ENCODE data around the gene CELA2B.

- no peak for TF ChIP-seq CTCF (tag by site-specific recombination; IDR thresholded peaks at IDR 0.05)
- no peak for TF ChIP-seq ZNF26 (tag by site-specific recombination; IDR thresholded peaks at IDR 0.05)
- no peak for TF ChIP-seq SETDB1 (IDR thresholded peaks at IDR 0.05; ENCODE audit: insufficient read length, low read length)
- TF ChIP-seq IKZF3 (tag by site-specific recombination; IDR thresholded peaks at IDR 0.05), result no peak
- TF ChIP-seq TCF7L2 (IDR thresholded peaks at IDR 0.05; ENCODE audit: borderline replicate concordance, low read depth, low read length), result no peak
- no peak for TF ChIP-seq PBX3 (CRISPR knock-in tag; IDR thresholded peaks at IDR 0.05)
Measured at GRCh38 chr1:15432324-15432723, 43.6 kb upstream of the CELA2B start.
